Breast epithelium (tissue), 3 donors: ENCODE data around the gene FHL1.

Experiments
- CTCF ChIP-seq, 3 donors: fragments of 450-650 bp; IDR thresholded peaks; one replicate each; pipeline ENCODE4 v1.5.1; 2016 to 2017; ENCODE audit warnings: antibody characterized with exemption in 3 of 3, mild to moderate bottlenecking in 3 of 3, moderate library complexity in 3 of 3
- POLR2A ChIP-seq: fragments of 450-650 bp; IDR thresholded peaks from one replicate; pipeline ENCODE4 v1.6.1; 2016; ENCODE audit warnings: antibody characterized with exemption, mild to moderate bottlenecking, moderate library complexity
- POLR2AphosphoS5 ChIP-seq, 3 donors: sonication (generic); formaldehyde crosslinking; IDR thresholded peaks; one replicate each; pipeline ENCODE4 v1.6.1; 2017; ENCODE audit warnings: antibody characterized with exemption in 3 of 3

GRCh38 chrX:136193771-136194170 lies 46.4 kb downstream of the FHL1 start:
- TF ChIP-seq CTCF (IDR thresholded peaks at IDR 0.05) (no peak), POLR2A (no peak), POLR2AphosphoS5 (IDR thresholded peaks at IDR 0.05) (no peak)
